Upper lobe of left lung (tissue), 6 donors: ENCODE data around the gene ABHD8. TPM values are rescaled to one million over a fixed set of nuclear protein-coding genes. Genes with fewer than 3 reads are reported as not detected.
A peak's percentile ranks its signal among the peaks of the same experiment; 100 is the strongest.

Source experiments
- ATAC-seq, 2 donors: fragments of 200-7000 bp; cut with Tn5 transposase; one replicate each; pipeline ENCODE4 v1.9.1; 2022; ENCODE audit warnings: mild to moderate bottlenecking in 2 of 2, moderate library complexity in 2 of 2; ENCODE audit not compliant: low FRiP score in 2 of 2
- DNase-seq, 2 donors: peaks; one replicate each; pipeline ENCODE4 v3.0.0-alpha.2; 2019 to 2020
- H3K27ac ChIP-seq, 4 donors: fragments of 200-600 bp; sonication (generic); one replicate each; pipeline ENCODE4 v1.5.1; 2016 to 2019
- H3K27me3 ChIP-seq, 4 donors: fragments of 200-600 bp; sonication (generic); one replicate each; pipeline ENCODE4 v1.5.1; 2017 to 2019
- H3K36me3 ChIP-seq, 4 donors: fragments of 200-600 bp; sonication (generic); one replicate each; pipeline ENCODE4 v1.5.1; 2016 to 2019
- H3K4me1 ChIP-seq, 4 donors: fragments of 200-600 bp; sonication (generic); one replicate each; pipeline ENCODE4 v1.5.1; 2018 to 2019
- H3K4me3 ChIP-seq, 4 donors: fragments of 200-600 bp; sonication (generic); one replicate each; pipeline ENCODE4 v1.5.1; 2017 to 2019; ENCODE audit warnings: mild to moderate bottlenecking in 2 of 4, moderate library complexity in 1 of 4
- H3K9me3 ChIP-seq, 4 donors: fragments of 200-600 bp; sonication (generic); one replicate each; pipeline ENCODE4 v1.5.1; 2018 to 2019
- EP300 ChIP-seq, 4 donors: sonication (generic); formaldehyde crosslinking; IDR thresholded peaks; one replicate each; pipeline ENCODE4 v1.5.1; 2017; ENCODE audit warnings: antibody characterized with exemption in 4 of 4, control low read depth in 2 of 4
- POLR2A ChIP-seq, 4 donors: fragments of 450-650 bp; IDR thresholded peaks; one replicate each; pipeline ENCODE4 v1.5.1; 2016 to 2017; ENCODE audit warnings: antibody characterized with exemption in 4 of 4, mild to moderate bottlenecking in 2 of 4
- POLR2AphosphoS5 ChIP-seq, 2 donors: sonication (generic); formaldehyde crosslinking; IDR thresholded peaks; one replicate each; pipeline ENCODE4 v1.5.1; 2017; ENCODE audit warnings: antibody characterized with exemption in 2 of 2
- WGBS, 2 donors: methylation state at CpG; one replicate each; pipeline ENCODE4 v1.1.5; 2017 to 2018; 5-methylcytosine and 5-hydroxymethylcytosine counted together
- total RNA-seq, 6 donors: library from RNA; depleted of rRNA in 4 of 6; stranded (reverse); fragments of >200 nt in 4 of 6; gene quantifications; one replicate each; pipeline versions ENCODE4 v1.1.0 to v1.2.1, GENCODE V29; 2016 to 2021
- TF ChIP-seq, protein P1 (sequence below), 6 experiments: fragments of 450-650 bp in 4 of 6; fragments of 200-600 bp in 2 of 6; sonication (generic) in 2 of 6; IDR thresholded peaks; one replicate each; pipeline ENCODE4 v1.5.1; 2016 to 2019; ENCODE audit warnings: antibody characterized with exemption in 6 of 6
- donor health status: DM: no; HTN: no; CAD: no; lungs with moderate emphysema.
- donor health status: DM: no; HTN: yes; CAD: no; lungs with severe emphysema.

ABHD8 gene
- total RNA-seq, 6 donors from 2014 or later: 19.7 to 23.4 (median 21.2) TPM

DNA sequence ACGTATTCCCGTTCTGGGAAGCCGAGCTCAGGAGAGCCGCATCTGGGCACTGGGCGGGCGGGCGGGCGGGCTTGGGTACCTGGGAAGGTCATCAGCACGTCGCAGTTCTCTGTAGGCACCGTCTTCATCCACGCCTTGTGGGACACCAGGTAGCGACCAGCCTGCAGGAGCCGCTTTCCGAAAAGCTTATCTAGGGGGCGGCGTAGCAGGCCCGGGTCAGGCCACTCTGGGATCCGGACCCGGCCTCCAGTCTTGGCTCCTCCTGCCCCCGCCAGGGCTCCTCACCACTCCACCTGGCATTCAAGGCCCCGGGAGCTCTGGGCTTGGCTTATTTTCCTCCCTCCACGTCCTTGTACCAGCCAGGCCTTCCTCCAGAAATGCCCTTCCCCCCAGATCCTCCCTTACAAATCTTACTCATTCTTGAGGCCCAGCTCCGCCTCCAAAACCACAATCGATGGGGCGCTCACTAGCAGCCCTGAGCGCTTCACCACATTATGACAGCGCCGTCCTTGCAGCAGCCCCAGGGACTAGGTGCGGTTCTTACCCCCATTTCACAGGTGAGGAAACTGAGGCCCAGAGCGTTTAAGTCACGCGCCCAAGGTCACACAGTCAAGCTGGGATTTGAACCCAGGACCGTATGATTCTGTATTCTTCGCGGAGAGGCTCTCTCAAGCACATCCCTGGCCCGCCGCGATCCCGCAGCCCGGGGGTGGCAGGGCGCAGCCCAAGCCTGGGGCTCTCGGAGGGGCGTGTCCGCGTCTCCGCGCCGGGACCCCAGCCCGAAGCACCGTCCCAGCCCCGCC is 30.6 kb upstream of the ABHD8 start:
- Histone ChIP-seq H3K4me3 (peak overlapping the region; percentile 55 to 82 (median 72)), H3K4me1 (peaks cover 29 to 59% (median 41%) of the 10 kb centered on the region in 4 donors), H3K27ac (peak overlapping the region; percentile 26 to 86 (median 52)), H3K27me3 (peaks cover 0 to 5% (median 2%) of the 10 kb centered on the region in 4 donors), H3K36me3 (no peaks in the 10 kb centered on the region), H3K9me3 (no peaks in the 10 kb centered on the region)
- TF ChIP-seq POLR2A (IDR thresholded peaks at IDR 0.05) (peak in 1 of 4 donors; percentile 14), POLR2AphosphoS5 (IDR thresholded peaks at IDR 0.05) (no peak)
- DNase-seq: peak; percentile 48 to 69
- ATAC-seq: peak in 1 of 2 donors; percentile 4
- 37 to 50% methylated on average over 21 to 30 of the region's 52 CpGs for WGBS, 2 donors

DNA sequence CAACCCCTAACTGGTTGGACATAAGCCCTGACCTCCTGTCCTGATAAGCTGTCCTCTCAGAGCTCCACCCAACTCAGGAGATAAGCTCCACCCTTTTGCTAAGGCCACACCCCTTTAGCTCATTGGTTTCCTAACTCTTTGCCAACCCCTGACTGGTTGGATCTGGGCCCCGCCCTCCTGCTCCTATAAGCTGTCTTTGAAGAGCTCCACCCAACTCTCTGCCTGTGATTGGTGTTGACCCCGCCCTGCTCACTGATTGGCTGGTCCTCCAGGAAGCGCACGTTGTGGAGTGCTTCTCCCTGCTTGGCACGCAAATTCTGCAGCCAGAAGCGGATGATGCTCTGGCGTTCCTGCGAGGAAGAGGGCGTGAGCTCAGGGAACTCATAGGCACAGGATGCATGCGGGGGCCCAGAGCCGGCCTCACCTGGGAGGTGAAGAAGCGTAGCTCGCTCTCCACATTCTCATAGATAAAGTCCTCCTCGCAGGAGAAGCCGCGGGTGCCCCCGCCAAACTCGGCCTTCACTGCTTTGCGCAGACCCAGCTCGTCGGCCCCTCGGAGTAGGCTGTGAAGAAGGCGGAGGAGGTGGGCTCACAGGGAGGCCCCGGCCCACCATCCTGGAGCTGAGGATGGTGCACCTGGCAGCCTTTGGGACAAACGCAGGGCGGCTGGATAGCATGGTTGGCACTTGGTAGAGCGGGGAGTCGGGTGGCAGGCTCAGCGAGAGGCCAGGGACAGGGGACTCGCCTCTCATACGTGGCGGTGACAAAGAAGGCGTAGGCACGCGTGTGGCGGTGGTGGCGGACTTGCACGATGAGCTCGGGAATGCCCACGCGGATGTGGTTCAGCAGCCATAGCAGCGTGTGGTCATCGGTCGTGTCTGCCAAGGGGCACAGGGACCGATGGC is 29.7 kb upstream of the ABHD8 start:
- peaks cover 28 to 59% (median 41%) of the 10 kb centered on the region in 4 donors for H3K4me1 ChIP-seq
- TF ChIP-seq, protein P1, sequence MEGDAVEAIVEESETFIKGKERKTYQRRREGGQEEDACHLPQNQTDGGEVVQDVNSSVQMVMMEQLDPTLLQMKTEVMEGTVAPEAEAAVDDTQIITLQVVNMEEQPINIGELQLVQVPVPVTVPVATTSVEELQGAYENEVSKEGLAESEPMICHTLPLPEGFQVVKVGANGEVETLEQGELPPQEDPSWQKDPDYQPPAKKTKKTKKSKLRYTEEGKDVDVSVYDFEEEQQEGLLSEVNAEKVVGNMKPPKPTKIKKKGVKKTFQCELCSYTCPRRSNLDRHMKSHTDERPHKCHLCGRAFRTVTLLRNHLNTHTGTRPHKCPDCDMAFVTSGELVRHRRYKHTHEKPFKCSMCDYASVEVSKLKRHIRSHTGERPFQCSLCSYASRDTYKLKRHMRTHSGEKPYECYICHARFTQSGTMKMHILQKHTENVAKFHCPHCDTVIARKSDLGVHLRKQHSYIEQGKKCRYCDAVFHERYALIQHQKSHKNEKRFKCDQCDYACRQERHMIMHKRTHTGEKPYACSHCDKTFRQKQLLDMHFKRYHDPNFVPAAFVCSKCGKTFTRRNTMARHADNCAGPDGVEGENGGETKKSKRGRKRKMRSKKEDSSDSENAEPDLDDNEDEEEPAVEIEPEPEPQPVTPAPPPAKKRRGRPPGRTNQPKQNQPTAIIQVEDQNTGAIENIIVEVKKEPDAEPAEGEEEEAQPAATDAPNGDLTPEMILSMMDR (IDR thresholded peaks at IDR 0.05): no peak
- TF ChIP-seq EP300 (IDR thresholded peaks at IDR 0.05) (no peak), POLR2A (IDR thresholded peaks at IDR 0.05) (no peak), POLR2AphosphoS5 (IDR thresholded peaks at IDR 0.05) (no peak)
- 95% methylated on average over 43 to 45 of the region's 45 CpGs for WGBS, 2 donors

DNA sequence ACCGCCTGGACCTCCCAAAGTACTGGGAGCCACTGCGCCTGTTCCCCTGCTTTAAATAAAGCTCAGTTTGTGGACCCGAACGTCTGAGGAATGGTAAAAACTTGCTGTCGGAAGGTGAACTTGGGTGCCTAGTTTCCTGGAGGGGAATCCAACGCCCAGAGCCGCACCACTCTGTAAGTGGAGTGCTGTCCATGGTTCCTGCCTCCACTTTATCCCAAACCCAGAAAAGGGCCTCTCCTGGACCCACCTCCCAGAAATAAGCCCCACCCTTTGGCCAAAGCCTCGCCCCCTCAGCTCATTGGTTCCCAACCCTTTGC is 29.1 kb upstream of the ABHD8 start:
- no peak for DNase-seq
- Histone ChIP-seq H3K27ac (no peak overlapping the region), H3K9me3 (no peaks in the 10 kb centered on the region), H3K36me3 (no peaks in the 10 kb centered on the region), H3K4me3 (no peak overlapping the region), H3K27me3 (peaks cover 0 to 9% (median 2%) of the 10 kb centered on the region in 4 donors), H3K4me1 (peaks cover 27 to 54% (median 38%) of the 10 kb centered on the region in 4 donors)
- TF ChIP-seq POLR2A (IDR thresholded peaks at IDR 0.05) (no peak), EP300 (IDR thresholded peaks at IDR 0.05) (no peak), POLR2AphosphoS5 (IDR thresholded peaks at IDR 0.05) (no peak)
- TF ChIP-seq, protein P1 (IDR thresholded peaks at IDR 0.05): no peak
- WGBS, 2 donors: 93 to 95% methylated on average over 8 of the region's 8 CpGs
- ATAC-seq: no peak

More for the DNA sequence above, 29.7 kb upstream of the ABHD8 start:
- H3K27me3 ChIP-seq: peaks cover 0 to 9% (median 2%) of the 10 kb centered on the region in 4 donors
- ATAC-seq (no peak), DNase-seq (peak in 1 of 2 donors; percentile 82)
- H3K36me3 ChIP-seq: no peaks in the 10 kb centered on the region
- H3K27ac ChIP-seq: no peak overlapping the region
- no peaks in the 10 kb centered on the region for H3K9me3 ChIP-seq
- no peak overlapping the region for H3K4me3 ChIP-seq

DNA sequence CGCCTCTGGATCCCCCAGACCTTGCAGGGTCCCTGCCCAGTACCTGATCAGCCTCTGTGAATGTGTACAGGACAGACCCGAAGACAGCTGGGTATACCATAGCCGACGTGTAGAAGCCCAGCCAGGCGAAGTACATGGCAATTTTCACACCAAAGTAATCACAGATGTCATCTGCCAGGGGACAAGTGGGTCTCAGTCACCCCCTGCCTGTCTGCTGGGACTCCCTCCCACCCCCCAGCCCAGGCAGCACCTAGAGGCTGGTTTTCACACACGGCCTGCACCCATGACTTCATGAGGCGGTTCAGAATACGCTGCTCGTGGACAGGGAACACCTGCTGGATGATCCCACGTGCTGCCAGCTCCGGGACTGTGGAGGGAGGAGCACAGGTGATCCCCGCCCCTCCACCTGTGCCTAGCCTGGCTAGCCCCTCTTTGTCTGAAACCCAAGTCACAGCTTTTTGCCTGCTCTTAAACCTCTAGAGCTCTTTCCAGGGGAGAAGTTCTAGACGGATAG is 27.9 kb upstream of the ABHD8 start:
- TF ChIP-seq, protein P1 (IDR thresholded peaks at IDR 0.05): no peak
- H3K4me3 ChIP-seq: no peak overlapping the region
- ATAC-seq (no peak), DNase-seq (no peak)
- no peak overlapping the region for H3K27ac ChIP-seq
- H3K9me3 ChIP-seq: no peaks in the 10 kb centered on the region
- H3K36me3 ChIP-seq: no peaks in the 10 kb centered on the region
- 92% methylated on average over 13 of the region's 13 CpGs for WGBS, 2 donors
- peaks cover 27 to 52% (median 36%) of the 10 kb centered on the region in 4 donors for H3K4me1 ChIP-seq
- peaks cover 0 to 9% (median 2%) of the 10 kb centered on the region in 4 donors for H3K27me3 ChIP-seq
